Neural crest cell (in vitro differentiated cells): ENCODE data around the gene SLC6A6. TPM values are rescaled to one million over a fixed set of nuclear protein-coding genes. Genes with fewer than 3 reads are reported as not detected.

Experiments used
- DNase-seq: peaks from one replicate; pipeline ENCODE4 v3.0.0; 2021; ENCODE audit warnings: low read depth, mixed read lengths, low spot score
- H3K27ac Mint-ChIP-seq: one replicate; pipeline ENCODE4 v1.8.0; 2021; ENCODE audit warnings: mild to moderate bottlenecking, mixed read lengths; ENCODE audit not compliant: unreplicated experiment
- H3K27me3 Mint-ChIP-seq: 2 replicates; pipeline ENCODE4 v1.8.0; 2021; ENCODE audit warnings: low read depth, mild to moderate bottlenecking, mixed read lengths
- H3K36me3 Mint-ChIP-seq: 2 replicates; pipeline ENCODE4 v1.8.0; 2021; ENCODE audit warnings: low read depth, mild to moderate bottlenecking, mixed read lengths
- H3K4me1 Mint-ChIP-seq: 2 replicates; pipeline ENCODE4 v1.8.0; 2021; ENCODE audit warnings: mixed read lengths
- H3K4me3 Mint-ChIP-seq: one replicate; pipeline ENCODE4 v1.8.0; 2021; ENCODE audit warnings: mild to moderate bottlenecking, mixed read lengths
- H3K9me3 Mint-ChIP-seq: 2 replicates; pipeline ENCODE4 v1.8.0; 2021; ENCODE audit warnings: mixed read lengths
- CTCF ChIP-seq: fragments of 200-600 bp; sonication (generic); conservative IDR thresholded peaks from 2 replicates; pipeline ENCODE4 v1.5.0; 2021; ENCODE audit warnings: antibody characterized with exemption, mild to moderate bottlenecking
- long read RNA-seq: library from polyadenylated mRNA; unstranded; transcript quantifications from one replicate; pipeline ENCODE4 v2.0.0, GENCODE V29; 2020
- total RNA-seq: library from RNA; stranded (reverse); gene quantifications from 2 replicates; pipeline ENCODE4 v1.2.1, GENCODE V29; 2021

The SLC6A6 gene
- total RNA-seq = 33.8 and 34.6 TPM in 2 replicates
- long read RNA-seq, partial matches to known transcripts = 2 of 14 reads
- long read RNA-seq, other reads (novel, unspliced or antisense) = 10 of 14 reads

- Mint-ChIP-seq H3K9me3 (no peaks in the 10 kb centered on the region), H3K36me3 (no peaks in the 10 kb centered on the region), H3K4me1 (peaks cover 32% of the 10 kb centered on the region), H3K4me3 (peak within 1 kb of the TSS; percentile 95), H3K27ac (peak within 1 kb of the TSS; percentile 99), H3K27me3 (no peaks in the 10 kb centered on the region)
- peak; percentile 61 for TF ChIP-seq CTCF
- peak; percentile 86 for DNase-seq
These were observed at the start of gene SLC6A6 for GRCh38 chr3:14402304-14402811. TSS of gene SLC6A6 (plus strand) at chr3:14402606. CDS start at chr3:14443635, 41,029 bp downstream.

- no peak for DNase-seq
- no peak for TF ChIP-seq CTCF
- Mint-ChIP-seq H3K27me3 (no peaks in the 10 kb centered on the region), H3K4me1 (no peaks in the 10 kb centered on the region), H3K4me3 (no peak overlapping the region), H3K27ac (no peak overlapping the region), H3K9me3 (no peaks in the 10 kb centered on the region), H3K36me3 (no peaks in the 10 kb centered on the region)
These were observed 48.9 kb upstream of the SLC6A6 start for GRCh38 chr3:14353502-14353901.

- H3K27ac Mint-ChIP-seq = no peak overlapping the region
- no peak for DNase-seq
- no peaks in the 10 kb centered on the region for H3K36me3 Mint-ChIP-seq
- H3K9me3 Mint-ChIP-seq = no peaks in the 10 kb centered on the region
- no peak overlapping the region for H3K4me3 Mint-ChIP-seq
- H3K4me1 Mint-ChIP-seq = no peaks in the 10 kb centered on the region
- H3K27me3 Mint-ChIP-seq = no peaks in the 10 kb centered on the region
- TF ChIP-seq CTCF = no peak
These were observed 44.9 kb upstream of the SLC6A6 start for GRCh38 chr3:14357463-14357862.

GRCh38 chr3:14358426-14359211, 43.8 kb upstream of the SLC6A6 start:
- DNase-seq = no peak
- no peaks in the 10 kb centered on the region for H3K4me1 Mint-ChIP-seq

GRCh38 chr3:14359348-14359747, 43.1 kb upstream of the SLC6A6 start:
- Mint-ChIP-seq H3K4me1 (no peaks in the 10 kb centered on the region), H3K27me3 (no peaks in the 10 kb centered on the region), H3K36me3 (no peaks in the 10 kb centered on the region), H3K9me3 (no peaks in the 10 kb centered on the region), H3K27ac (no peak overlapping the region), H3K4me3 (no peak overlapping the region)
- DNase-seq = no peak
- no peak for TF ChIP-seq CTCF

More at GRCh38 chr3:14358426-14359211, 43.8 kb upstream of the SLC6A6 start:
- Mint-ChIP-seq H3K36me3 (no peaks in the 10 kb centered on the region), H3K27me3 (no peaks in the 10 kb centered on the region), H3K4me3 (no peak overlapping the region), H3K9me3 (no peaks in the 10 kb centered on the region), H3K27ac (no peak overlapping the region)
- no peak for TF ChIP-seq CTCF
